ENCODE measurements around the gene CEP44. TPM values are rescaled to one million over a fixed set of nuclear protein-coding genes. Genes with fewer than 3 reads are reported as not detected.

The CEP44 gene
- total RNA-seq, 1 experiment from 2014 or later, result 15.3 TPM

DNA sequence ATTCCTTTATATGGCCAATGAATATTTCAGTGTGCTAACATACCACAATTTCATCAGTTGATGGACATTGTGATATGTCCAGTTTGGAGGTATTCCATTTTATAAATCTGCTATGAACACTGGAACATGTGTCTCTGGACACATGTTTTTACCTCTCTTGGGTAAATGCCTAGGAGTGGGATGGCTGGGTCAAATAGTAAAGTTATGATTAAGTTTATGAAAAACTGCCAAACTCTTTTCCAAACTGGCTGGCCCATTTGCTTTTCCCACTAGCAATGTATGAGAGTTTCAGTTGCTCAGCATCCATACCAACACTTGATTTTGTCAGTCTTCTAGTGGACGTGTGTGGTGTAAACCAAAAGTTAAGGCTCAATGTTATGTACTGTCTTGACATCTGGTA, 40.5 kb downstream of the CEP44 start:
- no peak for DNase-seq (ENCODE audit: unreplicated experiment)
- intact Hi-C loops (cut with micrococcal nuclease), result no loop called here
- Mint-ChIP-seq H3K9me3 (ENCODE audit: unreplicated experiment) (no peaks in the 10 kb centered on the region), H3K4me3 (ENCODE audit: unreplicated experiment) (no peak overlapping the region), H3K36me3 (ENCODE audit: insufficient read depth, unreplicated experiment) (peaks cover 2% of the 10 kb centered on the region), H3K27me3 (ENCODE audit: insufficient read depth, unreplicated experiment) (no peaks in the 10 kb centered on the region), H3K4me1 (ENCODE audit: insufficient read depth, unreplicated experiment) (no peaks in the 10 kb centered on the region), H3K27ac (ENCODE audit: low read depth, unreplicated experiment) (no peak overlapping the region)
- POLR2A ChIA-PET, result no interaction called here
- TF ChIP-seq, protein P1, sequence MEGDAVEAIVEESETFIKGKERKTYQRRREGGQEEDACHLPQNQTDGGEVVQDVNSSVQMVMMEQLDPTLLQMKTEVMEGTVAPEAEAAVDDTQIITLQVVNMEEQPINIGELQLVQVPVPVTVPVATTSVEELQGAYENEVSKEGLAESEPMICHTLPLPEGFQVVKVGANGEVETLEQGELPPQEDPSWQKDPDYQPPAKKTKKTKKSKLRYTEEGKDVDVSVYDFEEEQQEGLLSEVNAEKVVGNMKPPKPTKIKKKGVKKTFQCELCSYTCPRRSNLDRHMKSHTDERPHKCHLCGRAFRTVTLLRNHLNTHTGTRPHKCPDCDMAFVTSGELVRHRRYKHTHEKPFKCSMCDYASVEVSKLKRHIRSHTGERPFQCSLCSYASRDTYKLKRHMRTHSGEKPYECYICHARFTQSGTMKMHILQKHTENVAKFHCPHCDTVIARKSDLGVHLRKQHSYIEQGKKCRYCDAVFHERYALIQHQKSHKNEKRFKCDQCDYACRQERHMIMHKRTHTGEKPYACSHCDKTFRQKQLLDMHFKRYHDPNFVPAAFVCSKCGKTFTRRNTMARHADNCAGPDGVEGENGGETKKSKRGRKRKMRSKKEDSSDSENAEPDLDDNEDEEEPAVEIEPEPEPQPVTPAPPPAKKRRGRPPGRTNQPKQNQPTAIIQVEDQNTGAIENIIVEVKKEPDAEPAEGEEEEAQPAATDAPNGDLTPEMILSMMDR (IDR thresholded peaks at IDR 0.05; ENCODE audit: unreplicated experiment), result no peak
- CTCF ChIA-PET, result interaction anchor here (0.6 to 1.3 kb wide), 4 partner anchors 10 to 417 kb away, joined by 3 to 4 read pairs (median 3); no protein-coding TSS in a partner anchor
- BruUV-seq (replicated peaks), result no TSS peak

DNA sequence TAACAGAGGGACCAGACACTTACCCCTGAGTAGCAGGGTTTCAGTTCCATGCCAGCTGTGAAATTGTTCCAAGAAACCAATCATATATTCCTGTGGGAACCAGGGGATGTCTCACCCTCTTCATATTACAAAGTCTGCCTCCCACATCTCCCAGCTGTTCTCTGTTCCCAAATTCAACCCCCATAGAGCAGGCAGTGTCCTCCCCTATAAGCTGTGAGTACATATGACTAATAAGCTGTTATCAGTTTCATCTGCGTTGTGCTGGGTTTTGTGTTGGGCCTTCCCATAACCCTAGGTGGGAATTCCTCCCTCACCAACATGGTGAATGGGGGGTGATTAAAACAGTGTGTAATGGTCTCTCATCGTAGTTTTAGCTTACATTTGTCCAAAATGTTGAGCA, 41.0 kb downstream of the CEP44 start:
- Mint-ChIP-seq H3K9me3 (ENCODE audit: unreplicated experiment) (no peaks in the 10 kb centered on the region), H3K27ac (ENCODE audit: low read depth, unreplicated experiment) (no peak overlapping the region), H3K36me3 (ENCODE audit: insufficient read depth, unreplicated experiment) (no peaks in the 10 kb centered on the region), H3K4me1 (ENCODE audit: insufficient read depth, unreplicated experiment) (no peaks in the 10 kb centered on the region), H3K27me3 (ENCODE audit: insufficient read depth, unreplicated experiment) (no peaks in the 10 kb centered on the region), H3K4me3 (ENCODE audit: unreplicated experiment) (no peak overlapping the region)
- peak; percentile 33 for DNase-seq (ENCODE audit: unreplicated experiment)
- TF ChIP-seq, protein P1 (IDR thresholded peaks at IDR 0.05; ENCODE audit: unreplicated experiment), result no peak
- ChIA-PET POLR2A (interaction anchor here (0.7 kb wide), 2 partner anchors 226 to 315 kb away, joined by 3 read pairs; no protein-coding TSS in a partner anchor), CTCF (interaction anchor here (0.6 to 1.3 kb wide), 3 partner anchors 14 to 417 kb away, joined by 3 to 4 read pairs (median 3); no protein-coding TSS in a partner anchor)
- intact Hi-C loops (cut with micrococcal nuclease), result no loop called here
- no TSS peak for BruUV-seq (replicated peaks)

DNA sequence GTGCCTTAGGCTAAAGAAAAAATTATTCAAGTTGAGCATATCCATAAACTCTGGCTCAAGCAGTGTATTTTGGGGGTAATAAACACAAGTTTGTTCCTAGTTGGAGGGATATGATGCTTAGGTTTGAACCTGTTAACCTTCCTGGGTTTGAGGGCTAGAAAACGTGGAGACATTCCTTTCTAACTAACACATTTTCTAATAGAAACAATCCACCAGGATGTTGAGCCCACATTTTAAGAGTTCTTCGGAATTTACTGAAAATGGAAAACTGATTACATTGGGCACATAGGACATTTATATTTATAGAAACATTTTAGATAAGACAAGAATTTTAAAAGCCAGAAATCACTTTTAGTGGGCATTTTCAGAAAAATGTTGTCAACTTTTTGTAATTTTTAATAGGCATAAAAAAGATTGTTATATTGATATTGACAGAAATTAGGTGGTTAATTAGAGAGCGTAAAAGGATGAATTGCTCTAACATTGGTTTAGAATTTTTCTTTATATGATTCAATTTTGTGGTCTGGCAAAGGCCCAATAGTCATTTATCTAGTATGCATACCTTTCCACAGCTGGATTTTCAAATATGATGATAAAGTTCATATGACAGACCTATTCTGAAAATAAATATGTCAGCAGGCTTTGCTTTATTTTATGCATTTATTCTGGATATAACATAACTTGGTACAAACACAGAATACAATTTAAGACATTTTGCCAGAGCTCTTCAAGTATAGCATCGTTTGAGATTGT, 49.2 kb downstream of the CEP44 start:
- H3K4me3 Mint-ChIP-seq (ENCODE audit: unreplicated experiment), result no peak overlapping the region
- intact Hi-C loops (cut with micrococcal nuclease), result no loop called here
- no TSS peak for BruUV-seq (replicated peaks)
- TF ChIP-seq, protein P1 (IDR thresholded peaks at IDR 0.05; ENCODE audit: unreplicated experiment), result no peak
- H3K27me3 Mint-ChIP-seq (ENCODE audit: insufficient read depth, unreplicated experiment), result no peaks in the 10 kb centered on the region
- no peak overlapping the region for H3K27ac Mint-ChIP-seq (ENCODE audit: low read depth, unreplicated experiment)
- H3K36me3 Mint-ChIP-seq (ENCODE audit: insufficient read depth, unreplicated experiment), result no peaks in the 10 kb centered on the region
- CTCF ChIA-PET, result no interaction called here
- peaks cover 9% of the 10 kb centered on the region for H3K4me1 Mint-ChIP-seq (ENCODE audit: insufficient read depth, unreplicated experiment)
- POLR2A ChIA-PET, result interaction anchor here (1.0 kb wide), 1 partner anchor 49 kb away, joined by 3 read pairs; the partner anchor contains the start of genes CEP44 and FBXO8
- no peaks in the 10 kb centered on the region for H3K9me3 Mint-ChIP-seq (ENCODE audit: unreplicated experiment)
- no peak for DNase-seq (ENCODE audit: unreplicated experiment)

DNA sequence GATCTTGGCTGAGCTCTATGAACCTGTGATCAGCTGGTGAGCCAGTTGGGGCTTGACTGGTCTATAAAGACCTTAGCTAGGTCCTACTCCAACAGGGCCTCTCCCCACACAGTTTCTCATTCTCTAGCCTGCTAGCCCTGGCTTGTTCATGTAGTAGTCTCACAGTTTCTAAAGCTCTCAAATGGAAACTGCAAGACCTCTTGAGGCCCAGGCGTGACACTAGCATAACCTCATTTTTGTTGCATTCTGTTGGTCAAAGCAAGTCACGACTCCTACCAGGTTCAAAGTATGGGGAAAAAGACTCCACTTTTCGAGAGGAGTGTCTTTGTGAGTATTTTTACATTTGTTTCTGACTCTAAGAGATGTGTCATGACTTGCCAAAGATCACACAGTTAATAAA, 50.9 kb downstream of the CEP44 start:
- TF ChIP-seq, protein P1 (IDR thresholded peaks at IDR 0.05; ENCODE audit: unreplicated experiment), result no peak
- Mint-ChIP-seq H3K9me3 (ENCODE audit: unreplicated experiment) (no peaks in the 10 kb centered on the region), H3K4me3 (ENCODE audit: unreplicated experiment) (no peak overlapping the region), H3K27ac (ENCODE audit: low read depth, unreplicated experiment) (no peak overlapping the region), H3K4me1 (ENCODE audit: insufficient read depth, unreplicated experiment) (peaks cover 9% of the 10 kb centered on the region), H3K27me3 (ENCODE audit: insufficient read depth, unreplicated experiment) (no peaks in the 10 kb centered on the region), H3K36me3 (ENCODE audit: insufficient read depth, unreplicated experiment) (no peaks in the 10 kb centered on the region)
- BruUV-seq (replicated peaks), result no TSS peak
- POLR2A ChIA-PET, result no interaction called here
- no peak for DNase-seq (ENCODE audit: unreplicated experiment)
- intact Hi-C loops (cut with micrococcal nuclease), result no loop called here
- CTCF ChIA-PET, result interaction anchor here (0.6 to 1.1 kb wide), 3 partner anchors 9 to 298 kb away, joined by 3 read pairs; no protein-coding TSS in a partner anchor

All from MCF 10A (cell line).